KOPT-K1 (cell line): ENCODE results near the gene HP1BP3.
"Not testable (repeated sequence)": the region's sequence is repeated elsewhere in the genome, so short reads cannot be mapped to it uniquely, and the experiment has no call there.

ENCODE experiments used
- H3K27ac ChIP-seq: fragments of 200-600 bp; sonication (generic); 2 replicates; pipeline ENCODE4 v1.5.1; 2016; ENCODE audit warnings: antibody characterized with exemption, mild to moderate bottlenecking, low read depth, low read length; ENCODE audit not compliant: poor library complexity, severe bottlenecking
- H3K36me3 ChIP-seq: fragments of 200-600 bp; sonication (generic); 2 replicates; pipeline ENCODE4 v1.5.1; 2017; ENCODE audit warnings: antibody characterized with exemption, mild to moderate bottlenecking, low read length, moderate library complexity; ENCODE audit not compliant: insufficient read depth
- H3K9me3 ChIP-seq: fragments of 200-600 bp; sonication (generic); 2 replicates; pipeline ENCODE4 v1.5.1; 2017; ENCODE audit warnings: antibody characterized with exemption, low read length, mild to moderate bottlenecking; ENCODE audit not compliant: insufficient read depth, poor library complexity, severe bottlenecking

The HP1BP3 gene

DNA sequence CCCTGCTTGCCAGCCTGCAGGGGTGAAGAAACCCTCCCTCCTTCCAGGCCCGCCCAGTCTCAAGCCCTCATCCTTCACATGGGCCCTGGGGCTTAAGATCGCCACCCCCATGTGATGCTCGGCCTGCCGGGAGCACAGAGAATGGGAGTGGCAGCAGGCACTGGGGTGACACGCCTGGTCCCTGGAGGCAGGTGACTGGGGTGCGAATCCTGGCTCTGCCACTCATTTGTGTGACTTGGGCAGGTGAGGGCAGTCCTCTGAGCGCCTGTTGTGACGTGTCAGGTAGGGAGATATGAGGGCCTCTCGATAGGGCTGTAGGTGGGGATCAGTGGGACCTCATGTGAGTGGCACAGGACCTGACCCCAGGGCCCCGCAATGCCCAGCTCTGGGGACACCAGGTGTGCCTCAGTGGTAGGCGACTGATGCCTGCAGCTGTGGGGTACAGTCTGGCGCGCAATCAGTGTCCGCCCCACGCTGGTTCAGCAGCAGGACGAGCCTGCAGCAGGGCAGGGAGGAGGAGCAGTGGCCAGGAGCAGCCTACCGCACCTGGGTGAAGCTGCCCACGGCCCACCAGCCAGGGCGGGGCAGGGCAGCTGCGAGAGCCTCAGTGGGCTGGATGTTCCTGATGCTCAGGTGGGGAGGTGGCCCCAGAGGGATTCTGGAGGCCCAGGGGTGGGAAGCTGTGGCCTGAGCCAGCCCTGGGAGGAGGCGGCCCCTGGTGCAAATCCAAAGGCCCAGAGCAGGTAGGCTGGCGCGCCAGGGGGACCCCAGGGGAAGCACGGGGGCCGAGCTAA, 60.8 kb downstream of the HP1BP3 start:
- no peak overlapping the region for H3K27ac ChIP-seq
- no peaks in the 10 kb centered on the region for H3K9me3 ChIP-seq
- H3K36me3 ChIP-seq: no peaks in the 10 kb centered on the region

DNA sequence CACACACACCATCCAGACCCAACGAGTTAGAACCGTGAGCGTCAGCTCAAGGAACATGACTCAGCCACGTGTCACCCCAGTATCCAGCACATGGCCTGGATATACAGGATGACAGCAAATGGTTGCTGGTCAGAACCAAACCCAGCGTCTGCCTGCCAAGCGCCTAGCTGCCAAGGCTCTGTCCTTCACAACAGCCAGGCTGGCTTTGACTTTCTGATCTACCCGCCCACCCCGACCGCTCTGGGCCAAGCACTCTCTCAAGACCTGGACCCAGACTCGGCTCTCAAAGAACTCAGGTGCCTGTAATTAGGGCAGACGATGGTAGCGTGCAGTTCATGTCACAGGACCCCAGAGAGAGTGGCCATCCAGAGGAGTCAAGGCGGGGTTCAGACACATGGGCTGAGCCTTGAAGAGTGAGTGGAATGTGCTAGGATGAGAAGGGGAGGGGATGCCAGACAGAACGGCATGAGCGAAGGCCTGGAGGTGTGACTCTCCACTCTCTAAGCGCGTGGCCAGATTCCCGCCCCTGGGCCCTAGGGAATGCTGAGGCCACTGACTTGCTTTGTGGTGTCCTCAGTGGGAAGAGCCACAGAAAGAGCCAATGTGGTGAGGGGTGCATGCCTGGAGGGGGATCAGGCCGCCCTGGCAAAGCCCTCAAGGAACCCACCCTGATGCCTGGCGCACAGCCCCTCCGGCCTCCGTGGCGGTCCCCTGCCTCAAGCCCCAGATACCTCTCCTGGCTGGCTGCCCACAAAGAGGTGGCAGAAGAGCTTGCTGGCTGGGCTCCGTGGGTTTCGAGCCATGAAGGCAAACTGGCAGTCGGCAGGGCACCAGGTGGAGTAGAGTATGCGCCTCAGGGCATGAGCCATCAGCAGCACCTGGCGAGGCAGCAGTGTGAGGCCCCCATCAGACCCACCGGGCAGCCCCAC, 61.7 kb downstream of the HP1BP3 start:
- Histone ChIP-seq H3K36me3 (no peaks in the 10 kb centered on the region), H3K27ac (no peak overlapping the region)

DNA sequence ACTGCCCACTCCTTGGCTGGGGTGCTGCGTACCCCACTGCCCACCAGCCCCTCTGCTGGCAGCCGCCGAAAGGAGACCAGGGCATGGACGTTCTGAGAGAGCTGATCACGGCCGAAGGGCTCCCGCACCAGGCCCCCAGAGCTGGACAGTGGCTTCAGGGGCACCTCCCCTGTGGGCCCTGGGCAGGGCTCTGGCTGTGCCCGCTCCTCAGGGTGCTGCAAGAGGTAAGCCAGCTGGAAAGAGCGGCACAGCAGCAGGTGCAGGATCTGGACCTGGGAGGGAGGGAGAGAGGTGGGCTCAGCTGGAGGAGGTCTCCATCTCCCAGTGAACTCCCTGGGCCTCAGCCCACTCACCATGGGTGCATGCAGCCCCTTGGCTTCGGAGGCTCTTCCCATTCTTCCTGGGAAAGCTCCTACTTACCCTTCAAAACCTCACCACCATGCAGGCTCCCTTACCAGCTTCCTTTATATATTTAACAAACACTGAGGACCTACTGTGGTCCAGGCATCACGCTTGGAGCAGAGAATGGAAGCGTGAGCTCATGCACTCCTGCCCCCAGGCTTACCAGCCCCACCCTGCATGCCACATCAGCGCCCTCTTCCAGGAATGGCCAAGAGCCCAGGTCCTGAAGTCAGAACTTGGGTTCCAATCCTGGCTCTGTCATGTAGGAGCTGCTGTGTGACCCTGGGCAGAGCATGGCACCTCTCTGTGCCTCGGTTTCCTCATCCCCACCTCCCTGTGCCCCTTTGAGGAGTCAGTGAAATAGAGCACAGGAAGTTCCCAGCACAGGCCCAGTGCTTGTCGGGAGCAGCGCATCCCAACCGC, 62.5 kb downstream of the HP1BP3 start:
- H3K36me3 ChIP-seq: no peaks in the 10 kb centered on the region
- H3K9me3 ChIP-seq: no peaks in the 10 kb centered on the region
- no peak overlapping the region for H3K27ac ChIP-seq

More for the DNA sequence above, 61.7 kb downstream of the HP1BP3 start:
- no peaks in the 10 kb centered on the region for H3K9me3 ChIP-seq

DNA sequence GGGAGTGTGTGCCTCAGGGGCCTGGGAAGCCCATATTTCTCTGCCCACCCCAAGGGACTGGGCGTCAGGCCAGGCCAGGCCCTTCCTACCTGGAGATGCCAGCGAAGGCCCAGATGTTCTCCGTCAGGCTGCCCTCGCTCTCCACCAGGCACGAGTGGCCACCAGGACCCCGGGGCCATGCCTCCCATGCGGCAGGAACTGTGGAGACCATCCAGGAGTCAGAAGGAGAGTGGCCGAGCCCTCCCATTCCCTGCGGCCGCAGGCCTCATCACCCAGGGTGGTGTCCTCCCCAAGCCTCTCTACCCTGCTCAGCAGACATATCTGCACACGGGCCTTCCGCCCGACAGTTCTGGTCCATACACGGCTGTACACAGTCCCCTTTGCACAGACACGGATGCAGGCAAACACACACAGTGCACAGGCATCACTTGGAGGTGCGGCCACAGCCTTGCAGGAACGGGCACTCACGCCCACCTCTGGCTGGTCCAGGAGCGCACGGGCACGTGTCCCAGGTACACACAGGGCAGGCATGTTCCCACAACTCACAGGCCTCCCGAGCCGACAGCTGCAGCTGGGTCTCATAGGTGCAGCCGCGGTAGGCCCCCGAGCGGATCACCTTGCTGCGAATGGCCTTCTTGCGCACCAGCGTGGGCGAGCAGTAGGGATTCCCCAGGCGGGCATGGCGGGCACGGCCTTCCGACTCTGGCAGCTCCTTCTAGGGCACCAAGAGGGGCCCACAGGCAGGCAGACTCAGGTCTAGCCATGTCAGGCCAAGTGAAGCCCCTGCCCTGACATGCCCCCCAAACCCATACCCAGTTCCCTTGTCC, 63.4 kb downstream of the HP1BP3 start:
- Histone ChIP-seq H3K9me3 (no peaks in the 10 kb centered on the region), H3K36me3 (no peaks in the 10 kb centered on the region), H3K27ac (no peak overlapping the region)

DNA sequence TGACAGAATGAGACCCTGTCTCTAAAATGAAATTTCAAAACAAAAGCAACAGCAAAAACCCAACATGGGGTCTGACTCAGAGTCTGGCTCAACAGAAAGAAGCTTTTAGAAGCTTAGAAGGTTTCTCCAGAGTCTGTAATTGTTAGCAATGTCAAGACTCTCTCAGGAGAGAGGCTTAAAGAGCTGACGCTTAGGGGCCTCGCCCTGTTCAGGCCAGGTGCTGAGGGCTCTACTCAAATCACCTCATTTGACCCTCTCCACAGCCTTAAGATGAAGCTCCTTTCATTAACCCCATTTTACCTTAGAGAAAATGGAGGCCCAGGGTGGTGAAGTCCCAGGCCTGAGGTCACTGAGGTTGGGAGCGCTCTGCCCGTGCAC, 64.0 kb downstream of the HP1BP3 start:
- H3K27ac ChIP-seq: no peak overlapping the region
- H3K9me3 ChIP-seq: no peaks in the 10 kb centered on the region
- no peaks in the 10 kb centered on the region for H3K36me3 ChIP-seq

DNA sequence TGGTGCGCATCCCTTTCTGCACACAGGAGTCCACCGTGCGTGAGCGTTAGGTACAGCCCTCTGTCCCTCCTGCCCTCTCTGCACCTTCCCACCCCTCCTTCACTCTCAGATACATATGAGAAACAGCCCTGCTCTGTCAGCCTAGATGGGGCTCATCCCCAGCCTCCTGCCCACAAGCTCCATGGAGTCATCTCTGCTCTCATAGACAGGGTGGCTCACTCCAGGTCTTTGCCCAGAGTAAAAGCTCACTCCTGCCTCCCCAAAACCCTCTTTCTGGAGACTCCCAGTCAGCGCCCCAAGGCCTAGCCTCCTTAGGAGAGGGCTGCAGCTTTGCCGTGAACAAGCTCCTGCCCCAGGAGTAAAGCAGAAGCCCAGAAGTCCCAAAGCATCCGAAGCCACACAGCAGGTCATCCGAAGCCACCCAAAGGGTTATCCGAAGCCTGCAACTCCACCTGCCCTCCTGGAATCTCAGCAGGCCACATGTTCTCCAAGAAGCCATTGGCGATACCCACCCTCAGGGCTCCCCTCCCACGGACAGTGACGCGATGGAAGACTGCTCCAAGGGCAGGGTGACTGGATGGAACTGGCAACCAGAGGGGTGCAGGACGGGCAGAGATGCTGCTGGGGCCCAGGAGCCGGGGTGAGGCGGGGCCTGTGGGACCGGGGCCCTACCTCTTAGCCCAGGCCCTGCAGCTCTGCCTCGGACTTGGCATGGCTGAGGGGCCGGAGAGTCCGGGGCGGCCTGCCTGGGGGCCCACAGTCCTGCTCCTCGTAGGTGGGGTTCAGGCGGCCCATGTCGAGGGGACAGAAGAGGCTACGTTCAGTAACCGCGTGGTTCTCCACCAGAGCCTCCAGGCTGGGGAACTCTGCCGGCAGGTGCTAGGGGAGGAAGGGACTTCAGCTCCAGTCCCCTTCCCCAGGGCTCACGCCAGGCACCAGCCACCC, 65.7 kb downstream of the HP1BP3 start:
- no peaks in the 10 kb centered on the region for H3K9me3 ChIP-seq
- H3K27ac ChIP-seq: no peak overlapping the region
- H3K36me3 ChIP-seq: no peaks in the 10 kb centered on the region

DNA sequence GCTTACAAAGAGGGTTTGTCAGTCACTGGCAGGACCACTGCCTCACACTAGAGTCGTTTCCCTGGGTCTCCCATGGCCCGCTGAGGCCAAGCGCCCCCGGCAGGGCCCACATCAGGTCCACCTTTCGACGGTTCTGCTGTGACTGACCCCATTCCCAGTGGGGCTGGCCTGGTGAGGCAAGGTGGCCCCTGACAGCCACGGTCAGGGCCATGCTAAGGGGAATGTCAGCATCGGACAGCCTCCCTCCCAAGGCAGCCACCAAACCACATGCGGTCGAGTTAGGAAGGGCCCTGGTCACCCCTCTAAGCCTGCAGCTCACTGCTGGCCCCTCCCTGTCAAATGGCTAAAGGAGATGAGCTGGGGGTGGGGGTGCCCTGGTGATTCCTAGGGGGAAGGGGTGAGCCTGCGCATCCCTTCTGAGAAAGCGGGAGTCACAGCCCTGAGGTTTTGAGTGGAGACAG, 66.4 kb downstream of the HP1BP3 start:
- Histone ChIP-seq H3K27ac (no peak overlapping the region), H3K9me3 (no peaks in the 10 kb centered on the region), H3K36me3 (no peaks in the 10 kb centered on the region)

DNA sequence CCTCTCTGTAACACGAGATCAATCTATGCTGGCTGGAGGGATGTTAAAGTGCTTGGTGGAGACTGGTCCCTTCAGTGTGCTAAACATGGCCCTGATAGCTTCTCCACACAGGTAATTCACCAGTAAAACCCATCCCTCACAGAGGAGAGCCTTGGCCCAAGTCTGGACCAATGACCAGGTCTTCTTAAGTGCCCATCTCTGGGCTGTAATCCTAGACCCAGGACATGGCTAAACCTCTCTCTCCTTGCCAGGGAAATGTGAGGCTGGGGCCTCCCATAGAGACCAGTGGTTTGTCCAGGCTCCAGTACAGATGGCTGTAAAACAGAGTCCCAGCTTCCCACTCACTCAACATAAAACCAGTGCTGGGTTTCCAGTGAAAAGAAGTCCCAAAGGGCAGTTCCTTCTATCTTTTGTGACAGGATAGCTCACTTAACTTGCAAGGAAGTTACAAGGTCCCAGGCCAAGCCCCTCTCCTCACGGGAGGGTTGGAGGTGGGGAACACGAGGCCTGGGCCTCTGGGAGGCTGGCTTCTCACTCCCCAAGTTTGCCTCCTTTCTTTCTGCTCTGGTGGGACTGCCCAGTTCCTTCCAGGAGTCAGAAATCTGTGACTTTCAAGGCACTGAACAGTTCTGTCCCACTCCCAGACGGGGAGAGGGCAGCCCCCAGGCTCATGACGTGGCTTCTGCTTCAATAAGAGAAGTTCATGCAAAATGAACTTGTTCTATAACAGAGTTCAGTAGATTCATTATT, 67.1 kb downstream of the HP1BP3 start:
- H3K36me3 ChIP-seq: no peaks in the 10 kb centered on the region
- H3K27ac ChIP-seq: no peak overlapping the region

DNA sequence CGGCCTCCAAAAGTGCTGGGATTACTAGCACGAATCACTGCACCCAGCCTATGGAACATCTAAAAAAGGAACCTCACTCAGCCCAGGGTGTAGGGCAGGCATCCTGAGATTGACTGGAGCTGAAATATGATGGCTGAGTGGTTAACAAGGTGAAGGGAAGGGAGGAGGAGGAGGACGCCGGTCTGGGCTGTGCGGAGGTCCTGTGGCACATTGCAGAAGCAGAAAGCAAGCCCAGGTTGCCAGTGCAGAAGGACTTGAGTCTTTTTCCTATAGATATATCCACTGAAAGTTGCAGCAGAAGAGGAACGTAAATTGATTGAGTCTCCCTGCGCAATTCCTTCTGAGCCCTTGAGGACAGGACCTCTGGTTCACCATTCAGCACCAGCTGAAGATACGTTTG, 67.8 kb downstream of the HP1BP3 start:
- Histone ChIP-seq H3K27ac (no peak overlapping the region), H3K36me3 (no peaks in the 10 kb centered on the region), H3K9me3 (no peaks in the 10 kb centered on the region)

More for the DNA sequence above, 67.1 kb downstream of the HP1BP3 start:
- no peaks in the 10 kb centered on the region for H3K9me3 ChIP-seq

DNA sequence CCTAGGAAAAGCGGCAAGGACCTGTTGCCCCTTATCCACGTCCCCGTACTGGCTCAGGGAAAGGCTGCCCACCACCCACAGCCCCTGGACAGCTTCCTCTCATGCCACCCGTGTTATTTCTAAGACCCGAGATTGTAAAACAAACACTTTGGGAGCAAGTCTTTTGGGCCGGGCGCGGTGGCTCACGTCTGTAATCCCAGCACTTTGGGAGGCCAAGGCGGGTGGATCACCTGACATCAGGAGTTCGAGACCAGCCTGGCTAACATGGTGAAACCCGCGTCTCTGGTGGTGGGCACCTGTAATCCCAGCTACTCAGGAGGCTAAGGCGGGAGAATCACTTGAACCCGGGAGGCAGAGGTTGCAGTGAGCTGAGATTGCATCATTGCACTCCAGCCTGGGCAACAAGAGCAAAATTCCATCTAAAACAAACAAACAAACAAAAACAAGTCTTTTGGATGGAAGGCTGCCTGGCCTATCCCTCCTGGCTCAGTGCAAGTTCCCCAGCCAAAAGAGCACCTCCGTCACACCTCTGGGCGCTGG, 68.7 kb downstream of the HP1BP3 start:
- not testable (repeated sequence) for H3K36me3 ChIP-seq, H3K9me3 ChIP-seq, H3K27ac ChIP-seq

DNA sequence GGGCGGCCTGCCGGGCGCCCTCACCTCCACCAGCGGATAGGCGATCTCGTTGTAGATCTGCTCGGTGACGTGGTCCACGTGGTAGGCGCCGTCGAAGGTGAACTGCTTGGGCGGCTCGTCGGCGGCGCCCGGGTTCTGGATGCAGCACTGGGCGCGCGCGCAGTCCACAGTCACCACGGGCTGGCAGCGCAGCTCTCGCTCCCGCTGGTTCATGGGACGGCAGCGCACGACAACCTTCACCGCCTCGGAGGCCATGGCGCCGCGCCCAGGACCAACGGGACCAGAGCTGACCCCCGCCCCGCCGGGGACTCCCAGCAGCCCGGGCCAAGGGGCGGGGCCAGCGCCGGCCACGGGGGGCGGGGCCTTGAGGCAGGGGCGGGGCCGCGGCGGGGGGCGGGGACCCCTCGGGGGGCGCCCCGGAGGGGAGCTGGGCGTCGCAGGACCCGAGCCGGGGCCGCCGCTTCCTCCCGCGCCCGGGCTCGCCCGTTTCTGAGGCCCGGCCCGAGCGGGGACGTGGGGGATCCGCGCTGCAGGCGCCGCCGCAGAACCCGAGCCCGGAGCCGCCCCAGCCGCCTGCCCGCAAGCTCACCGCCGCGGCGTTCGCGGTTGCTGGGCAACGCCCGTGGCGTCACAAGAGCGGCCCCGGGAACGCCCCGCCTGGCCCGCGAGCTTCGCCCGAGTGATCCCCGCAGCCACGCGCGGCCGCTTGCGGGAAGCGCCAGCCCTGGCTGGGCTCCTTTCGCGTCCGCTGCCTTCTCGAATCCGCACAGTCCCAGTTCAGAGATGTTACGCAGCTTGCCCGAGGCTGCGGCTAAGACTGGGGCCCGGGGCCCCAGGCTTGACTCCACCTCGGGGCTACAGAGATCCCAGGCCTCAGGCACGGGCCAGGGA, 69.4 kb downstream of the HP1BP3 start, which contains the start of gene KIF17:
TSS of gene KIF17 (minus strand) at position 556 of the 891 bp plus-strand sequence. CDS start at position 255, 301 bp downstream.
- Histone ChIP-seq H3K27ac (no peak within 1 kb of the TSS), H3K9me3 (no peaks in the 10 kb centered on the region)

DNA sequence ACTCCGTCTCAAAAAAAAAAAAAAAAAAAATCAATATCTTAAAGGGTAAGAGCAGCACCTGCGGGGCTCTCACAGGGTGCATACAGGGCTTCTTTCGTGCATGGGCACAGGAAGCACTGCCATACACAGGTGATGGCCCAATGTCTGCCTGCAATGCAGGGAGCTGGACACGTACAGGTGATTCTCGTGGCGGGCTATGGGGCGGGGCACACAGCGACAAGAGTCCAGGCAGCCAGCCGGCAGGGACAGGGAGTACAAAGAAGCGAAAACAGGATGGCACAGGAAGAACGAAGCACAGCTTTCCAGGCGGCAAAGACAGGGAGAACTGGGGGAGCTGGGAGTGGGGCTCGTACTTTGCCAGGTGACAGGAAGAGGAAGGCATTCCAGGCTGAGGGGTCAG, 70.9 kb downstream of the HP1BP3 start:
- Histone ChIP-seq H3K27ac (no peak overlapping the region), H3K9me3 (no peaks in the 10 kb centered on the region), H3K36me3 (no peaks in the 10 kb centered on the region)

More for the DNA sequence above, 69.4 kb downstream of the HP1BP3 start, which contains the start of gene KIF17:
- no peaks in the 10 kb centered on the region for H3K36me3 ChIP-seq
